LNCaP clone FGC (cell line): ENCODE results near the gene NDUFB7.
"Not testable (repeated sequence)": the region's sequence is repeated elsewhere in the genome, so short reads cannot be mapped to it uniquely, and the experiment has no call there.

Experiments
- DNase-seq: peaks from one replicate; pipeline ENCODE4 v3.0.0-alpha.2; 2011; ENCODE audit warnings: low read depth
- H3K4me3 ChIP-seq: 2 replicates; pipeline ENCODE4 v1.5.1; 2011; ENCODE audit warnings: mild to moderate bottlenecking, low read depth, low read length, control low read depth
- CTCF ChIP-seq: IDR thresholded peaks from 2 replicates; pipeline ENCODE4 v1.5.1; 2012; ENCODE audit warnings: mild to moderate bottlenecking; ENCODE audit not compliant: control insufficient read depth, insufficient read depth; ENCODE audit errors: extremely low read depth

The NDUFB7 gene

DNA sequence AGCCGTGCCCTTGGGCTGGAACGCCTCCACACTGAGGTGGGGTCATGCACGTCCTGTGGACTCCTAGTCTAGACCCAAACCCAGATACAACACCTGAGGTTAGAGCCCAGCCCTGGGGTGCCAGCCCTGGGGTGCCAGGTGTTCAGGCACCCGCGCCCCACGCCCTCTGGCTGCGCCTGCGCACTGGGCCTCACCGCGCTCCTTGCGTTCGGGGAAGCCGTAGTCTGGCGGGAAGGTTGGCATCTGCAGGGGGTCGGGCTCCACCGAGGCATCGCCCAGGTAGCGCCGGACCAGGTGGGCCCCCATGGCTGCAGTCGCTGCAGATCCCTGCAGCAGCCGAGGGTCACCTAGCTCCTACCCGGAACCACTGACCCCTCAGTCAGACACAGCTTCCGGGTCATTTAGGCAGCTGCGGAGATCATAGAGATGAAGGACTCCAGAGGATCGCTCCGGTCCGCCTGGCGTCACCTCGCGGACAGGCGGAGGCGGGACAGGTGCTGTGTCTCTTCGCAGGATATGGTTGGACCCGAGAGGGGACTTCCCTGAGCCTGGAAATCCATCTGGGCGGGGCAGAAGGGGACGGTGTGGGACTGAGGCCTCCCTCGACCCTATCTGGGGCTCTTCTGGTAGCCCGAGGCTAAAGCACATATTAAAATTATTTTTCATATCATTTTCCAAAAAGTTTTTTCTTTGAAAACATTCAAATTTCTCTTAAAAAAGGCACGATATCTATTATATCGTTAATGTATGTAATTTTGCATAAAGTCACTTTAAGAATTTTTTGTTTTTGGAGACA is at the start of gene NDUFB7:
Gene NDUFB7 (minus strand): TSS at position 372 of the 796 bp plus-strand sequence. CDS start 66 bp downstream, at position 306.
- H3K4me3 ChIP-seq: peak within 1 kb of the TSS; percentile 99
- TF ChIP-seq CTCF: peak; percentile 97
- peak; percentile 88 for DNase-seq

GRCh38 chr19:14619404-14619803 is 47.5 kb upstream of the NDUFB7 start:
- H3K4me3 ChIP-seq: no peak overlapping the region
- no peak for DNase-seq
- no peak for TF ChIP-seq CTCF

DNA sequence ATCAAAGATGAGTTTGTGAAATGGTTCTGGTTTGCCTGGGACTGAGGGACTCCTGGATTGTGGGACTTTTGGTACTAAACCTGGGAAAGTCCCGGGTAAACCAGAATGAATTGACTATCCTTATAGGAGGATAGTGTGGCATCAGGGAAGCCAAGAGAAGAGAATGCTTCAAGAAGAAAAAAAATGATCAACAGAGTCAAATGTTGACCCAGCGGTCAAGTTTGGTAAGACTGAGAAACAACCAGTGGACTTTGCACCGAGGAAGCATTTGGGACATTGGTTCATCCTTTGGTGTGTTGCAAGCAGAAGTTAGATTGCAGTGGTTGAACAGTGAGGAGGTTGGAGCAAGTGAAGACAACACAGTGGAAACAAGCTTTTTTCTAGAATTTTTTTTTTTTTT is 44.5 kb upstream of the NDUFB7 start:
- TF ChIP-seq CTCF: no peak
- DNase-seq: no peak
- no peak overlapping the region for H3K4me3 ChIP-seq

- no peak for TF ChIP-seq CTCF
- DNase-seq: no peak
- H3K4me3 ChIP-seq: no peak overlapping the region
Observed at GRCh38 chr19:14615623-14616022, 43.8 kb upstream of the NDUFB7 start.

DNA sequence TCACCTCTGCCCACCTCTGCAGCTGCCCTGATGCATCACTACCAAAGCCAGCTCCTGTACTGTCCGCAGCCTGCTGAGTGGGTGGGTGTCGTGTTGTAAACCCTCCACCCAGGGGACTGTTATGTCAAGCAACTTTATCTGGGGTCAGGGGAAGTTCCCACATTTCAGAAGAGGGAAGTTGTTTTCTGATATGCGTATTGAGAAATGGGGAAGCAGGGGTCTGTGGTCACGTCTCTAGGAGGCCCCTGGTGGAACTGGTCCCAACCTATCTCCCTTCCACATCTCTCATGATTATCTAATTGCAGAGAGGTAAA is 42.2 kb upstream of the NDUFB7 start:
- no peak for TF ChIP-seq CTCF
- no peak overlapping the region for H3K4me3 ChIP-seq
- no peak for DNase-seq

GRCh38 chr19:14613399-14614098 is 41.7 kb upstream of the NDUFB7 start:
- H3K4me3 ChIP-seq, DNase-seq: not testable (repeated sequence)

- no peak for DNase-seq
- TF ChIP-seq CTCF: no peak
- H3K4me3 ChIP-seq: no peak overlapping the region
Observed at GRCh38 chr19:14612657-14613056, 40.8 kb upstream of the NDUFB7 start.

DNA sequence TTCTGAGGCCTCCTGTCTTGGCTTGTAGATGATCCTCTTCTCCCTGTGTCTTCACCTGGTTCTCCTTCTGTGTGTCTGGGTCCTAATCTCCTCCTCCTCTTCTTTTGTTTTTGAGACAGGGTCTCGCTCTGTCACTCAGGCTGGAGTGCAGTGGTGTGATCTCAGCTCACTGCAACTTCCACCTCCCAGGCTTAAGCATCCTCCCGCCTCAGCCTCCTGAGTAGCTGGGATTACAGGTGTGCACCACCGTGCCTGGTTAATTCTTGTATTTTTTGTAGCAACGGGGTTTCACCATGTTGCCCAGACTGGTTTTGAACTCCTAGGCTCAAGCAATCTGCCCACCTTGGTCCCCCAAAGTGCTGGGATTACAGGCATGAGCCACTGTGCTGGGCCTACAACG is 40.4 kb upstream of the NDUFB7 start:
- DNase-seq, H3K4me3 ChIP-seq: not testable (repeated sequence)
